ENCODE data around the gene ESM1.

DNA sequence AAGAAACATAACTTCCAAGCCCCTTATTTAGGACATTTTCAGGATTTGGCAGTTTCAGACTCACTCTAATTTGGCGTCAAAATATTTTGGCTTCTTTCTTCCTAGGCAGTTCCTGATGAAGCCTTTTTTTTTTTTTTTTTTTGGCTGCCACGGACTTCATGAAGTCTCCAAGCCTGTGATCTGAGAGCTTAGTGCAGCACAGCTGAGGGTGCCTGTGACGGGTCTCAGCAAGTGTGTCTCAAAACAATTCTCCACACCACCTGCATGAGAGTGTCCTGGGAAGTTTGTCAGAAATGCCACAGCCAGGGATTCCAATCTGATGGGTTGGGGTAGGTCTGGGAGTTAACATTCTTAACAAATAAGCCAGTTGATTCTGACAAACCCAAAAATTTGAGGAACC, 6.0 kb upstream of the ESM1 start:
- TF ChIP-seq EP300 (IDR thresholded peaks at IDR 0.05; ENCODE audit: borderline replicate concordance) (no peak), TEAD4 (IDR thresholded peaks at IDR 0.05) (no peak)

Measured in Ishikawa (cell line).